ENCODE measurements around the gene FAM185A.
"Not testable (repeated sequence)": the region's sequence is repeated elsewhere in the genome, so short reads cannot be mapped to it uniquely, and the experiment has no call there.

FAM185A gene

DNA sequence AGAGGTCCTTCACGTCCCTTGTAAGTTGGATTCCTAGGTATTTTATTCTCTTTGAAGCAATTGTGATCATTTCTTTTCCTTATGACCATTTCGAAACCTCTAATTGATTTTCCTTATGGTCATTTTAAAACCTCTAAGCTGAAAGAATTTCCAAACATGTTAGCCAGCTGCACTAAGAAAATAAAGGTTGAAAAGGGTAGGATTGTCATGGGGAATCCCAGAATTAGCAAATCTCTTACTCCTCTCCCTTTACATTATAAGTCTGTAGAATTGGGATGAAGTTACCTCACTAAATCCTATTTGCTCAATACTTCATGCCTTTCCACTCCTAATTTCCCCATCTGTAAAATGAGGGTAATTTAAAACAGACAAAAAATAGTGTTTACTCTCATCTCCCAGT lies 79.5 kb downstream of the FAM185A start:
- DNase-seq (ENCODE audit: low read depth in 2 of 2, low spot score in 1 of 2) = no peak

- DNase-seq (ENCODE audit: low read depth in 2 of 2, low spot score in 1 of 2) = no peak
Observed at GRCh38 chr7:102829075-102829474, 80.3 kb downstream of the FAM185A start.

- DNase-seq (ENCODE audit: low read depth in 2 of 2, low spot score in 1 of 2) = no peak
Observed at GRCh38 chr7:102830197-102830596, 81.4 kb downstream of the FAM185A start.

DNA sequence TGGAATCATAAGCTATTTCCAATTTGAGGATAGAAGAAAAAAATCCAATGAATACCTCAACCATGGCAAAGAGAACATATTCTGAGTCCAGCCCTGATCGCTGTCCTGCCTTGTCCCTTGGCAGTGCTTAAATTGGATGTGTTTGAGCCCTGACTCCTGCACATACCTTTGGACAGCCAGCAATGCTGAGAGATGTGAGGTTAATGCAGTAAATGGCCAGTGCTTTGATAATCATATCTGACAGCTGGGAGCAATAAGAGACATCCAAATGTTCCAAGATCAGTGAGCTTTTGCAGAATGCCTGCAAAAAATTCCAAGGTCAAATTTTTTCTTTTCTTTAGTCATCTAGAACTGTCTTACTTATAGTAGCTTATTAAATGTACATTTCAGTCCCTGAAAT lies 83.9 kb downstream of the FAM185A start:
- DNase-seq (ENCODE audit: low read depth in 2 of 2, low spot score in 1 of 2) = no peak

- no peak for DNase-seq (ENCODE audit: low read depth in 2 of 2, low spot score in 1 of 2)
Observed at GRCh38 chr7:102833343-102833742, 84.5 kb downstream of the FAM185A start.

GRCh38 chr7:102834466-102834865 lies 85.7 kb downstream of the FAM185A start:
- DNase-seq (ENCODE audit: low read depth in 2 of 2, low spot score in 1 of 2) = no peak

DNA sequence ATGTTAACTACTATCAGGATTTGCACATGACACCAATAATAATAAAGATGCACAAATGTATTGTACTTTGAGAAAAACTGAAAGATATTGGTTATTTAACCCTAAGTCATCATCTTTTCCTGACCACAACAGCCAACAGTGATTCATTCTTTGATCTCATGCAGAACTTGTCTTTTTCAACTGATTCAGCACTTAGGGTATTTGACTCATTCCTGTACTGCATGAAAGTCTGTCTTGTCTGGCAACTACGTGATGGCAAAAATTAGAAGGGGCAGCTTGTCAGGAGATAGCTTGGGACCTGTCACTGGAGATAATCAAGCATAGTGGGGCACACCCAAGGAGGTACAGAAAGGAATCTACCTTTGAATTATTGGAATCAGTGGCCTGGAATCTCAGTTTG lies 86.2 kb downstream of the FAM185A start:
- DNase-seq (ENCODE audit: low read depth in 2 of 2, low spot score in 1 of 2) = no peak

GRCh38 chr7:102836191-102836919 lies 87.6 kb downstream of the FAM185A start:
- DNase-seq (ENCODE audit: low read depth in 2 of 2, low spot score in 1 of 2) = no peak

DNA sequence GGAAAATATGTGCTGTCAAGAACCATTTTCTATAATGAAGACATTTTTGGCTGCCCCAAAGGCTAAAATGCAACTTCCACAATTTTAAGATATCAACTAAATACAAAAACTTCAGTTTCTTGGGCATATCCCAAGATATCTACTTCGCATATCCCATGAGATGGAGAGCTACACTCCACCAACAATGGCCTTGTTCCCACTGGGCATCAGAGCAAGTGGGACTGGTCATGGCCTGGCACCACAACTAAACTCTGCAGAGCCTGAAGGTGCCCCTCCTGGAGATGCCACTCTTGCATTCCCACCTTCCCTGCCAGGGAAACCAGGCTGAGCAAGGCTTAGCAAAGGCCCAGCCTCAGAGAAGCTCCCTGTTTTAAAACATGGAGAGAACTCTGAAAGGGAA lies 88.2 kb downstream of the FAM185A start:
- no peak for DNase-seq (ENCODE audit: low read depth in 2 of 2, low spot score in 1 of 2)

DNA sequence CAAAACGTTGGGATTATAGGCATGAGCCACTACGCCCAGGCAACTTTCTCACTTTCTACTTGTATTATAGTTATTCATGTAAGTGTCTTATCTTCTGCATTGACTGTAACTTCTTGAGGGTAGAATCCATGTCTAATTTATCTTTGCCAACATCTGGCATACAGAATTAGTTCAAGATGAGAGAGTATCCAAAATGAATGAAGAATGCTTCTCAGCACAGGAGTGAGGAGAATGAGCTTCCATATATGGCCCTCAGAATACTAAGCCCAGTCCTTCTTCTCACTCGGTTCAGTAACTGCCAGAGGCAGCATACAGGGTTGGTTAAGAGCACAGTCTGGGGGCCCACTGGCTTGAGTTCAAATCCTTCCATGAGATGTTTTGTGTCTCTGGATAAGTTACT lies 89.0 kb downstream of the FAM185A start:
- DNase-seq (ENCODE audit: low read depth in 2 of 2, low spot score in 1 of 2) = no peak

- not testable (repeated sequence) for DNase-seq (ENCODE audit: low read depth in 2 of 2, low spot score in 1 of 2)
Observed at GRCh38 chr7:102838572-102839101, 89.8 kb downstream of the FAM185A start.

DNA sequence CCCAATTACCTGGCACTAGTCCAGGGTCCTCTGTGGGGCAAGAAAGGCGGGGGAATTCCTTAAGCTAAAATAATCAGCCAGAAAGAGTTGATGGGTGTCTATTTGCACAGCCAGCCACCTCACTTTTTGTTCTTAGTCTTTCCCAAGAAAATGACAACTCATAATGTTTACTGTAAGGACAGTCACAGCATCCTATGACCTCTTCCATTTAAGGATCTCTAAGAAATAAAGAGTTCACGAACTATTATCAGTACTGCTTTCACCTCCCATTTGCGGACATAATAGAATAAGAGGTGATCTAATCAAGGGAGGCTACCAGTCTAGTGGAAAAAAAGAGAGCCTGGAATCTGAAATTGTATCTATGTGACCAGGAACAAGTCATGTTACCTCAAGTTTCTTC lies 91.6 kb downstream of the FAM185A start:
- DNase-seq (ENCODE audit: low read depth in 2 of 2, low spot score in 1 of 2) = no peak

GRCh38 chr7:102841290-102841689 lies 92.5 kb downstream of the FAM185A start:
- DNase-seq (ENCODE audit: low read depth in 2 of 2, low spot score in 1 of 2) = no peak

- DNase-seq (ENCODE audit: low read depth in 2 of 2, low spot score in 1 of 2) = no peak
Observed at GRCh38 chr7:102842284-102842683, 93.5 kb downstream of the FAM185A start.

DNA sequence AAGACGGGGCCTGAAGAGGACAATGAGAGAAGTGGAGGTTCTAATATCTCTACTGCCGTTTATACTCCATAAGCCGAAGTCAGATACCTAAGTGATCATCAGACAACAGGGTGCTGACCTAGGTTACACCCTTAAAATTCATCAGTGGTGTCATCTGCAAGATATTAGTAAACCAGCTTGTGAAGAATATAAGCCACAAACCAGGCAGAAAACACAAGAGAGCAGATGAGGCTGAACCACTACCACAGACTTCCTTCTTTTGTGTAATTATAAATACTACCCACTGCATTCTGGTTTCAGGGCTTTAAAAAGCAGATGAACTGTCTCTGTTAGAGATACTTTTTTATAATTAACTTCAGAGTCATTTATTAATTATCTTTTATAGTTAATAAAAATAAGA lies 95.1 kb downstream of the FAM185A start:
- DNase-seq (ENCODE audit: low read depth in 2 of 2, low spot score in 1 of 2) = no peak

- DNase-seq (ENCODE audit: low read depth in 2 of 2, low spot score in 1 of 2) = no peak
Observed at GRCh38 chr7:102845346-102845745, 96.5 kb downstream of the FAM185A start.

GRCh38 chr7:102849079-102849478 lies 100.3 kb downstream of the FAM185A start:
- DNase-seq (ENCODE audit: low read depth in 2 of 2, low spot score in 1 of 2) = no peak

- no peak for DNase-seq (ENCODE audit: low read depth in 2 of 2, low spot score in 1 of 2)
Observed at GRCh38 chr7:102849538-102849937, 100.7 kb downstream of the FAM185A start.

GRCh38 chr7:102856036-102856435 lies 107.2 kb downstream of the FAM185A start:
- no peak for DNase-seq (ENCODE audit: low read depth in 2 of 2, low spot score in 1 of 2)
